NCI-H82 treated with DMSO at 0.1 percent for 48 hours (cell line): ENCODE results near the gene BPIFB1.

Experiments used
- DNase-seq: peaks from one replicate; lab custom pipeline; 2025; ENCODE audit not compliant: unreplicated experiment; lab: John Stamatoyannopoulos, UW

The BPIFB1 gene

GRCh38 chr20:33272155-33272873, 10.7 kb upstream of the BPIFB1 start:
- no peak for DNase-seq

GRCh38 chr20:33273117-33273851, 9.7 kb upstream of the BPIFB1 start:
- no peak for DNase-seq

GRCh38 chr20:33275215-33275614, 7.8 kb upstream of the BPIFB1 start:
- DNase-seq = no peak

GRCh38 chr20:33275871-33276270, 7.1 kb upstream of the BPIFB1 start:
- no peak for DNase-seq

- no peak for DNase-seq
Measured at GRCh38 chr20:33276303-33277113, 6.5 kb upstream of the BPIFB1 start.

GRCh38 chr20:33277471-33278441, 5.3 kb upstream of the BPIFB1 start:
- no peak for DNase-seq

- DNase-seq = no peak
Measured at GRCh38 chr20:33278700-33279099, 4.3 kb upstream of the BPIFB1 start.

- no peak for DNase-seq
Measured at GRCh38 chr20:33279261-33279910, 3.6 kb upstream of the BPIFB1 start.

GRCh38 chr20:33280000-33280680, 2.9 kb upstream of the BPIFB1 start:
- DNase-seq = no peak

- no peak for DNase-seq
Measured at GRCh38 chr20:33280775-33281174, 2.2 kb upstream of the BPIFB1 start.

- DNase-seq = no peak
Measured at GRCh38 chr20:33281550-33282146, 1.4 kb upstream of the BPIFB1 start.

GRCh38 chr20:33282196-33282934, 649 bp upstream of the BPIFB1 start:
- no peak for DNase-seq

- DNase-seq = no peak
Measured at GRCh38 chr20:33284284-33284683, 1.3 kb downstream of the BPIFB1 start.

- no peak for DNase-seq
Measured at GRCh38 chr20:33284937-33285336, 1.9 kb downstream of the BPIFB1 start.

GRCh38 chr20:33285861-33286495, 3.0 kb downstream of the BPIFB1 start:
- DNase-seq = no peak

GRCh38 chr20:33287884-33288283, 4.9 kb downstream of the BPIFB1 start:
- no peak for DNase-seq

- DNase-seq = no peak
Measured at GRCh38 chr20:33290852-33291251, 7.8 kb downstream of the BPIFB1 start.

- DNase-seq = no peak
Measured at GRCh38 chr20:33291416-33291815, 8.4 kb downstream of the BPIFB1 start.
